Keratinocyte (primary cell): ENCODE measurements around the gene GRIA4. TPM values are rescaled to one million over a fixed set of nuclear protein-coding genes. Genes with fewer than 3 reads are reported as not detected.

Experiments
- DNase-seq: peaks from one replicate; pipeline ENCODE4 v3.0.0-alpha.2; 2011; ENCODE audit warnings: low read depth, missing footprints, low spot score
- FAIRE-seq: peaks from 2 replicates; lab custom pipeline; 2011; peaks lifted over from hg19 to GRCh38; lab: Jason Lieb, UNC
- H2AFZ ChIP-seq: 2 replicates; pipeline ENCODE4 v1.6.0; 2012; ENCODE audit warnings: low read length, control low read depth, inconsistent platforms; ENCODE audit not compliant: control insufficient read depth
- H3K27ac ChIP-seq: 2 replicates; pipeline ENCODE4 v1.5.1; 2011; ENCODE audit warnings: low read length; ENCODE audit not compliant: control insufficient read depth, insufficient read depth
- H3K27me3 ChIP-seq: 3 replicates; pipeline ENCODE4 v1.6.0; 2011; ENCODE audit warnings: low read length; ENCODE audit not compliant: control insufficient read depth, insufficient read depth; ENCODE audit errors: extremely low read depth
- H3K36me3 ChIP-seq, 2 experiments: 2 replicates in 1 of 2; 3 replicates in 1 of 2; pipeline ENCODE4 v1.5.1; 2011; ENCODE audit warnings: low read length in 2 of 2, mild to moderate bottlenecking in 1 of 2; ENCODE audit not compliant: control insufficient read depth in 2 of 2, insufficient read depth in 2 of 2; ENCODE audit errors: extremely low read depth in 1 of 2
- H3K4me1 ChIP-seq: 3 replicates; pipeline ENCODE4 v1.5.1; 2011; ENCODE audit warnings: low read length; ENCODE audit not compliant: control insufficient read depth, insufficient read depth; ENCODE audit errors: extremely low read depth
- H3K4me2 ChIP-seq: 3 replicates; pipeline ENCODE4 v1.6.0; 2011; ENCODE audit warnings: low read depth, low read length; ENCODE audit not compliant: control insufficient read depth, insufficient read depth; ENCODE audit errors: extremely low read depth
- H3K4me3 ChIP-seq, 3 experiments: fragments of 200-600 bp in 1 of 3; sonication (generic) in 1 of 3; 2 replicates in 2 of 3; 3 replicates in 1 of 3; pipeline ENCODE4 v1.5.1; 2011 to 2016; ENCODE audit warnings: low read length in 3 of 3, mild to moderate bottlenecking in 3 of 3, control low read depth in 2 of 3, inconsistent platforms in 1 of 3, low read depth in 1 of 3, mixed read lengths in 1 of 3, mixed run types in 1 of 3, moderate library complexity in 1 of 3; ENCODE audit not compliant: control insufficient read depth in 2 of 3, insufficient read depth in 2 of 3; ENCODE audit errors: extremely low read depth in 1 of 3
- H3K79me2 ChIP-seq: 2 replicates; pipeline ENCODE4 v1.6.0; 2012; ENCODE audit warnings: low read length; ENCODE audit not compliant: control insufficient read depth, insufficient read depth
- H3K9ac ChIP-seq: 3 replicates; pipeline ENCODE4 v1.6.0; 2011; ENCODE audit warnings: low read length; ENCODE audit not compliant: control insufficient read depth, insufficient read depth; ENCODE audit errors: extremely low read depth
- H3K9me1 ChIP-seq: 3 replicates; pipeline ENCODE4 v1.6.0; 2011; ENCODE audit warnings: low read length; ENCODE audit not compliant: control insufficient read depth, insufficient read depth; ENCODE audit errors: extremely low read depth
- H3K9me3 ChIP-seq: 2 replicates; pipeline ENCODE4 v1.5.1; 2012; ENCODE audit warnings: low read depth, low read length; ENCODE audit not compliant: control insufficient read depth
- H4K20me1 ChIP-seq: 3 replicates; pipeline ENCODE4 v1.6.0; 2011; ENCODE audit warnings: low read length; ENCODE audit not compliant: control insufficient read depth, insufficient read depth; ENCODE audit errors: extremely low read depth
- EZH2 ChIP-seq: IDR thresholded peaks from one replicate; pipeline ENCODE4 v1.6.1; 2012; ENCODE audit warnings: inconsistent platforms, mild to moderate bottlenecking, low read length, moderate library complexity
- dilution Hi-C: fragments of 300-500 bp; cut with MboI; formaldehyde crosslinking; loops from one replicate; pipeline ENCODE4 v1.7.0; 2020; ENCODE audit warnings: low sequenced_read_pairs; ENCODE audit not compliant: extremely low pct_ligation_motif_present
- polyA plus RNA-seq, 5 experiments: library from polyadenylated mRNA; depleted of rRNA in 3 of 5; stranded (reverse) in 3 of 5; stranded (forward) in 1 of 5; unstranded in 1 of 5; fragments of >200 nt; gene quantifications; 1 replicate in 1 of 5; 2 replicates in 3 of 5; 3 replicates in 1 of 5; pipeline versions ENCODE4 v1.2.1 to v1.2.3, GENCODE V29; 2011 to 2012; ENCODE audit warnings: missing spikeins in 2 of 5, low read depth in 1 of 5, low replicate concordance in 1 of 5
- TF ChIP-seq, protein P1 (sequence below), 3 experiments: IDR thresholded peaks in 1 of 3; conservative IDR thresholded peaks in 1 of 3; optimal IDR thresholded peaks in 1 of 3; 2 replicates in 2 of 3; 3 replicates in 1 of 3; pipeline versions ENCODE3 to v1.5.1; 2011; ENCODE audit warnings: low read length in 3 of 3, mild to moderate bottlenecking in 3 of 3, moderate library complexity in 2 of 3, control low read depth in 1 of 3, inconsistent platforms in 1 of 3; ENCODE audit not compliant: insufficient read depth in 2 of 3; ENCODE audit errors: extremely low read depth in 1 of 3

GRIA4 gene
- polyA plus RNA-seq, 1 donor (not counting 4 experiments of a cell fraction or from before 2014, with no cell fraction given) = not detected

- Histone ChIP-seq H4K20me1 (no peaks in the 10 kb centered on the region), H3K4me3 (no peak overlapping the region), H3K27ac (no peak overlapping the region), H3K79me2 (no peaks in the 10 kb centered on the region), H3K9me1 (no peaks in the 10 kb centered on the region), H3K27me3 (no peaks in the 10 kb centered on the region), H2AFZ (no peak overlapping the region), H3K4me1 (no peaks in the 10 kb centered on the region), H3K4me2 (no peak overlapping the region), H3K9me3 (no peaks in the 10 kb centered on the region), H3K36me3 (no peaks in the 10 kb centered on the region), H3K9ac (no peak overlapping the region)
- FAIRE-seq = no peak
- DNase-seq = no peak
- no peak for TF ChIP-seq EZH2
- TF ChIP-seq, protein P1, sequence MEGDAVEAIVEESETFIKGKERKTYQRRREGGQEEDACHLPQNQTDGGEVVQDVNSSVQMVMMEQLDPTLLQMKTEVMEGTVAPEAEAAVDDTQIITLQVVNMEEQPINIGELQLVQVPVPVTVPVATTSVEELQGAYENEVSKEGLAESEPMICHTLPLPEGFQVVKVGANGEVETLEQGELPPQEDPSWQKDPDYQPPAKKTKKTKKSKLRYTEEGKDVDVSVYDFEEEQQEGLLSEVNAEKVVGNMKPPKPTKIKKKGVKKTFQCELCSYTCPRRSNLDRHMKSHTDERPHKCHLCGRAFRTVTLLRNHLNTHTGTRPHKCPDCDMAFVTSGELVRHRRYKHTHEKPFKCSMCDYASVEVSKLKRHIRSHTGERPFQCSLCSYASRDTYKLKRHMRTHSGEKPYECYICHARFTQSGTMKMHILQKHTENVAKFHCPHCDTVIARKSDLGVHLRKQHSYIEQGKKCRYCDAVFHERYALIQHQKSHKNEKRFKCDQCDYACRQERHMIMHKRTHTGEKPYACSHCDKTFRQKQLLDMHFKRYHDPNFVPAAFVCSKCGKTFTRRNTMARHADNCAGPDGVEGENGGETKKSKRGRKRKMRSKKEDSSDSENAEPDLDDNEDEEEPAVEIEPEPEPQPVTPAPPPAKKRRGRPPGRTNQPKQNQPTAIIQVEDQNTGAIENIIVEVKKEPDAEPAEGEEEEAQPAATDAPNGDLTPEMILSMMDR (optimal IDR thresholded peaks at IDR 0.05 in 1 of 3, IDR thresholded peaks at IDR 0.05 in 1 of 3, conservative IDR thresholded peaks at IDR 0.05 in 1 of 3; ENCODE audit: extremely low read depth in 1 of 3, insufficient read depth in 2 of 3, low read length in 3 of 3) = no peak
- dilution Hi-C loops = no loop called here
Measured at GRCh38 chr11:105935791-105936190, 325.9 kb downstream of the GRIA4 start.

DNA sequence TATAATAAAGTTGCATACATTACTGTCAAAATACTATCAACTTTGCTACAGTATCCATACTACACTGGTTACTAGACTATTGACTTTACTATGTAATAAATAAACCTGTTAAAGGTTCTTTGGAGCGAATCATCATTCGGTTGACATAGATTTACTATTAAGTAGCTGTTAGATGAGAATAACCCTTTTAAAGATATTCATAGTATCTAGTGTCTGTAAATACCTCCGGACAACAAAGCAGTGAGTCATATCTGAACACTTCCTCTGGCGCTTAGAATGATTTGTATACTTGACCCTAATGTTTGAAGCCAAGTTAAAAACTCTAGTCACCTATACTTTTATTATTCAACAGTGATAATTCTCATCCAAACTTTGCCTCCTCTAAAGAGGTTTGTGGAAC lies 327.5 kb downstream of the GRIA4 start:
- no peak for DNase-seq

More for the DNA sequence above, 327.5 kb downstream of the GRIA4 start:
- no peaks in the 10 kb centered on the region for H3K79me2 ChIP-seq
- no peaks in the 10 kb centered on the region for H3K36me3 ChIP-seq
- no peak overlapping the region for H3K9ac ChIP-seq
- H3K9me3 ChIP-seq = no peaks in the 10 kb centered on the region
- H2AFZ ChIP-seq = no peak overlapping the region
- no peak overlapping the region for H3K4me3 ChIP-seq
- dilution Hi-C loops = no loop called here
- no peak for FAIRE-seq
- no peaks in the 10 kb centered on the region for H3K4me1 ChIP-seq
- H3K27me3 ChIP-seq = no peaks in the 10 kb centered on the region
- no peaks in the 10 kb centered on the region for H3K9me1 ChIP-seq
- H3K27ac ChIP-seq = no peak overlapping the region
- TF ChIP-seq EZH2 = no peak
- TF ChIP-seq, protein P1 (optimal IDR thresholded peaks at IDR 0.05 in 1 of 3, IDR thresholded peaks at IDR 0.05 in 1 of 3, conservative IDR thresholded peaks at IDR 0.05 in 1 of 3; ENCODE audit: extremely low read depth in 1 of 3, insufficient read depth in 2 of 3, low read length in 3 of 3) = no peak
- no peak overlapping the region for H3K4me2 ChIP-seq
- H4K20me1 ChIP-seq = no peaks in the 10 kb centered on the region
